Muscle layer of colon (tissue), 2 donors: ENCODE data around the gene C19orf67.

Experiments used
- H3K27ac ChIP-seq: one replicate; pipeline ENCODE4 v1.7.0; 2013; ENCODE audit warnings: low read depth, mild to moderate bottlenecking, low read length, moderate library complexity
- H3K27me3 ChIP-seq, 2 donors: one replicate each; pipeline ENCODE4 v1.7.0; 2013; ENCODE audit warnings: low read length in 2 of 2, mild to moderate bottlenecking in 2 of 2; ENCODE audit not compliant: insufficient read depth in 2 of 2, control insufficient read depth in 1 of 2
- H3K36me3 ChIP-seq: one replicate; pipeline ENCODE4 v1.7.0; 2013; ENCODE audit warnings: mild to moderate bottlenecking, low read length; ENCODE audit not compliant: insufficient read depth
- H3K4me1 ChIP-seq: one replicate; pipeline ENCODE4 v1.7.0; 2013; ENCODE audit warnings: mild to moderate bottlenecking, low read length; ENCODE audit not compliant: insufficient read depth
- H3K4me3 ChIP-seq, 2 donors: one replicate each; pipeline ENCODE4 v1.7.0; 2013; ENCODE audit warnings: low read length in 2 of 2, low read depth in 1 of 2, mild to moderate bottlenecking in 1 of 2, moderate library complexity in 1 of 2
- H3K9ac ChIP-seq: one replicate; pipeline ENCODE4 v1.7.0; 2013; ENCODE audit warnings: low read length
- H3K9me3 ChIP-seq: one replicate; pipeline ENCODE4 v1.7.0; 2013; ENCODE audit warnings: mild to moderate bottlenecking, low read length
- donor health status: abdominal sarcoma.
- donor health status: Adenocarcinoma of cecum.

The C19orf67 gene

DNA sequence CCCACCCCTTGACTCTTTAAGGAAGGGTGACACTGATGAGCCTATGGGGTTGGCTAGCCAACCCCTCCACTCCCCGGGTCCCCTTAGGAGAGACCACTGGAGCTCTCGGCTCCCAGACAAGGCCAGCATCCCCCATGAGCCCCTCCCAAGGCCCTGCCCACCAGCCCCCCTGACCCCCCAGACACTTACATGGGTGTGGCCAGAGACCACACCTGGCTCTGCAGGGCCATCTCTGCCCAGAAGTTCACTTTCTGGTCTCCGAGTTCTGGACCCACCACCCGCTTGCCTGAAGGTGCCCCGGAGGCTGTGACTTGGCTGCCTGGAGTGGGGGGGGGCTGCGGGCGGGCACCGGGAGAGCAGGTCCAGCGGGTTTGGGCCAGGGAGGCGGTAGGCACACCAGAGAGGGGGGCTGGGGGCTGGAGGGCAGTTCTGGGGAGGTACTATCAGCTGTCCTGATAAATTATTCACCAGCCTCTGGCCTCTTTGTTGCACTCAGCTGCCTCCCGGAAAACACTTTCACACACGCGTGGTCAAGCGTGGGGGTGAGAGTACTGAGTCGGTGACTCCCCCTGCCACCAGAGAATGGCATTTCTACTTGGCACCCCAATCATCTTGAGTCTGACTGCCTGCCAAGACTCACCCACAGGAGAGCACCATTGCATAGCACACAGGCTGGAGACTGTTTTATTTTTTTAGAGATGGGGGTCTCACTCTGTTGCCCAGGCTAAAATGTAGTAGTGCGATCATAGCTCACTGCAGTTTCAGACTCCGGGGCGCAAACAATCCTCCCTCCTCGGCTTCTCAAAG, 23.6 kb downstream of the C19orf67 start, which contains the start of gene PALM3:
PALM3 (minus strand) TSS at position 326 of the 807 bp plus-strand sequence; CDS start at position 230, 96 bp downstream.
- Histone ChIP-seq H3K4me3 (no peak within 1 kb of the TSS), H3K27me3 (peaks cover 28 to 36% of the 10 kb centered on the region in 2 donors), H3K27ac (no peak within 1 kb of the TSS), H3K9me3 (no peaks in the 10 kb centered on the region), H3K4me1 (peaks cover 9% of the 10 kb centered on the region), H3K36me3 (no peaks in the 10 kb centered on the region), H3K9ac (no peak within 1 kb of the TSS)

- Histone ChIP-seq H3K27me3 (peaks cover 28 to 36% of the 10 kb centered on the region in 2 donors), H3K4me3 (no peak overlapping the region), H3K9ac (no peak overlapping the region), H3K36me3 (no peaks in the 10 kb centered on the region), H3K4me1 (peaks cover 9% of the 10 kb centered on the region), H3K9me3 (no peaks in the 10 kb centered on the region), H3K27ac (no peak overlapping the region)
Measured at GRCh38 chr19:14061081-14061749, 24.4 kb downstream of the C19orf67 start.

DNA sequence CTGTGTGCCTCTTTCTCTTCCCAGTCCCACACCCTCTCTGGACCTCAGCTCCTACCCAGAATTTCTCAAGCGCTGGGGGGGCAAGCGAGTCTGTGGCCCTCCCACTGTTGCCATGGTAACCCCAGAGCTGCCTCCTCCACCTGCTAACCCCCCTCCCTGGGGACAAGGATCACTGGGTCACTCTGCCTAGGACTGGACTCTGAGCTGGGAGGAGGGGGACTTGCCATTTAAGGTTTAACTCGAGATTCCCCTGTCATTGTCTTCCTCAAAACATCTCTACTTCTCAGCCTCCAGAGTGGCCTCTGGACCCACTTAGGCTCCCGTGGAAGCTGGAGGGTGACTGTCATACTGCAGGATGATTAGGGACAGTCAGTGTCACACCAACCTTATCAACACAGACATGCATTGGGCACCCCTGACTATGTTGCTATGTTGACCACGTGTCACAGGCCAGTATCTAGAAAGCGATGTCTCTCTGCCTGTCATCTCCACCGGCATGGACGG, 25.9 kb downstream of the C19orf67 start:
- Histone ChIP-seq H3K27ac (no peak overlapping the region), H3K4me1 (peaks cover 9% of the 10 kb centered on the region), H3K9me3 (no peaks in the 10 kb centered on the region), H3K9ac (no peak overlapping the region), H3K4me3 (no peak overlapping the region), H3K27me3 (peaks cover 28 to 36% of the 10 kb centered on the region in 2 donors), H3K36me3 (no peaks in the 10 kb centered on the region)

DNA sequence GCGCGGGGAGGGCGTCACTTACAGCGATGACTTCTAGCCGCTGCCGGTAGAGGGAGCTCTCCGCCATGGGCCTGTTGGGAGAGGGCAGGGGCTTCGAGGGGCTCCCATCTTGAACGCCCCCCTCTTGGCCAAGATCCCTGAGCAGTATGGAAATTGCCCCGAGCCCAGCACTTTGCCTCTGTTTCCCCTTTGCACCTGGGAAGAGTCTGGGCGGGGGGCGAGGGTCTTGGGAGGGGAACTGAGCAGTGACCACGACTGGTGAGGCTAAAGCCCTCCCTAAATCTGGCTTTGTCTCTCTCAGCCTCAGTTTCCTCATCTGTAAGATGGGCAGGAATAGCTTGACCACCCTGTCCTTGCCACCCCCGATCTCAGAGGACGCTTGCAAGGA, 26.5 kb downstream of the C19orf67 start:
- Histone ChIP-seq H3K27ac (no peak overlapping the region), H3K4me1 (peaks cover 9% of the 10 kb centered on the region), H3K4me3 (no peak overlapping the region), H3K9ac (no peak overlapping the region), H3K36me3 (no peaks in the 10 kb centered on the region), H3K27me3 (peaks cover 28 to 36% of the 10 kb centered on the region in 2 donors), H3K9me3 (no peaks in the 10 kb centered on the region)

DNA sequence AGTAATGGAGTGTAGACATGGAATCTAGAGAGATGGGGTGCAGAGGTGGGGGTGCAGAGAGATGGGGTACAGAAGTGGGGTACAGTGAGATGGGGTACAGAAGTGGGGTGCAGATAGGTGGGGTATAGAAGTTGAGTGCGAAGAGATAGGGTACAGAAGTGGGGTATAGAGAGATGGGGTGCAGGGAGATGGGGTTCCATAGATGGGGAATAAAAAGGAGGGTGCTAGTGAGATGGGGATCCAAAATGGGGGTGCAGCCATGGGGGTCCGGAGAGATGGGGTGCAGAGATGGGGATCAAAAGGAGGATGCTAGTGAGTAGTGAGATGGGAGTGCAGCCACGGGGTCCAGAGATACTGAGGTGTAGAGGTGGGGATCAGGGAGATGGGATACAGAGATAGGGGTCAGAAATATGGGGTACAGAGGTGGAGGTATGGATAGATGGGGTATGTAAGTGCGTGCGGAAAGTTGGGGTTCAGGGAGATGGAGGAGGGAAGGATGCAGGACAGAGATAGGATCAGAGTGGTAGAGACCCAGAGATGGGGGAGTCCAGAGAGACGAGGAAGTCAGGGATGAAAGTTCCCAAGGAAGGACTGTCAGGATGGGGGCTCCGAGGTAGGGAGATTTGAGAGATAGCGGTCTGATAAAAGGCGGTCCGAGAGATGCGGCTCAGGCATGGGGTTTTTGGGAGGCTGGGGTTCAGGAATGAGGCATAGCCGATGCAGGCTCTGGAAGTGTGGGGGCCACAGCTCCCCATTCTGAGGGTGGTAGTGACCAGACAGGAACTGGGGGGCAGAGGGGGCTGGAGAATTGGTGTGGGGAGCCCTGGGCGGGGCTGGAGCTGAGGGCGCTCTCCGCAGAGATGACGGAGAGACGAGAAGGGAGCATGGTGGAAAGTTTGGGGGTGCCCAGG, 27.1 kb downstream of the C19orf67 start:
- Histone ChIP-seq H3K9me3 (no peaks in the 10 kb centered on the region), H3K27ac (no peak overlapping the region), H3K27me3 (peaks cover 28 to 36% of the 10 kb centered on the region in 2 donors), H3K9ac (no peak overlapping the region), H3K36me3 (no peaks in the 10 kb centered on the region), H3K4me1 (peaks cover 9% of the 10 kb centered on the region), H3K4me3 (no peak overlapping the region)

DNA sequence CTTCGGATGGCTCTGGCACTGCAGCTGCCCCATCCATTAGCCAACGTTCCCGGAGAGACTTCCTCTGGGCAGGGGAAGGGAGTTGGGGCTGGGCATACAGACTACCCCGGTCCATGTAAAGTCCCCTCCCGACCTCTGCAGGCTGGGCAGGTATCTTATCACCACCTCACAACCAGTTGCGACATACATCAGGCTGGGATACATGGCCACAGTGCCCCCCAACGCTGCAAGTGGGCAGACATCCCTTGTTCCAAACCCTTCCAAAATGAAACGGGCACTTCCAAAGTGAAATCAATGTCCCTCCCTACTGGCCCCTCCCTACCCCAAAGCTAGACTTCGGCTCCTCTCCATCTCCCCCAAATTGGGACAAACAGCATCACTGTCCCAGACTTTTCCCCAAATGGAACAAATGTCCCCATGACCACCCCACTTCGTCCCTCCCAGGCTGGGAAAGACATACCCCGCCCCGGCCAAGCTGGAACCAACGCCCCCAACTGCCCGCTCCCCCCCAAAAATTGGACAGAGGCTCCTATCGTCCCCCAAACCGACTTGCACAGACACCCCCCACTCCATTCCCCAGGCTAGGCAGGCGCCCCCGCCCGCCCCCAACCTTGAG, 28.7 kb downstream of the C19orf67 start:
- no peak overlapping the region for H3K27ac ChIP-seq
- no peaks in the 10 kb centered on the region for H3K36me3 ChIP-seq
- H3K4me3 ChIP-seq, result no peak overlapping the region
- H3K9ac ChIP-seq, result no peak overlapping the region
- H3K9me3 ChIP-seq, result peaks cover 7% of the 10 kb centered on the region
- H3K4me1 ChIP-seq, result peaks cover 9% of the 10 kb centered on the region
- peaks cover 28 to 34% of the 10 kb centered on the region in 2 donors for H3K27me3 ChIP-seq

- Histone ChIP-seq H3K27me3 (peaks cover 28% of the 10 kb centered on the region in 2 donors), H3K4me3 (no peak overlapping the region), H3K4me1 (peaks cover 9% of the 10 kb centered on the region), H3K36me3 (no peaks in the 10 kb centered on the region), H3K9me3 (peaks cover 7% of the 10 kb centered on the region), H3K9ac (no peak overlapping the region), H3K27ac (no peak overlapping the region)
Measured at GRCh38 chr19:14056069-14056666, 29.4 kb downstream of the C19orf67 start.

- Histone ChIP-seq H3K36me3 (no peaks in the 10 kb centered on the region), H3K9me3 (peaks cover 7% of the 10 kb centered on the region), H3K4me3 (no peak overlapping the region), H3K27me3 (peaks cover 24 to 27% of the 10 kb centered on the region in 2 donors), H3K4me1 (peaks cover 9% of the 10 kb centered on the region), H3K27ac (no peak overlapping the region), H3K9ac (no peak overlapping the region)
Measured at GRCh38 chr19:14055396-14055795, 30.2 kb downstream of the C19orf67 start.

- H3K4me3 ChIP-seq, result no peak overlapping the region
Measured at GRCh38 chr19:14054721-14055120, 30.9 kb downstream of the C19orf67 start.

DNA sequence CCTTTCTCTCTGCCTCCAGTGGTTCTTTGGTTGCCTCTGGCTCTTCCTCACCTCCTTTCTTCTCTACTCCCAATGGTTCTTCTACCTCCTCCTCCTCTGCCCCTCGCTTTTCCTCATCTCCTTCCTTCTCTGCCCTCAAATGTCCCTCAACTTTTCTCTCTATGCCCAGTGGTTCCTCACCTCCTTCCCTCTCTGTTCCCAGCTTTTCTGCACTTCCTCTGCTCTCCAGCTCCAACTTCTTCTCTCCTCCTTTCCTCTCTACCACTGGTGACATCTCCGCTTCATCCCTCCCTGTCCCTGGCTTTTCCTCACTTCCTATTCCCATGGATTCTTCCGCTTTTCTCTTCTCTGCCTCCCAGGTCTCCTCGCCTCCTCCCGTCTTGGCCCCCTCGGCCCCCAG, 31.5 kb downstream of the C19orf67 start:
- Histone ChIP-seq H3K9ac (no peak overlapping the region), H3K4me1 (peaks cover 9% of the 10 kb centered on the region), H3K27me3 (peaks cover 14 to 15% of the 10 kb centered on the region in 2 donors), H3K4me3 (no peak overlapping the region), H3K9me3 (peaks cover 7% of the 10 kb centered on the region), H3K36me3 (no peaks in the 10 kb centered on the region), H3K27ac (no peak overlapping the region)

More at GRCh38 chr19:14054721-14055120, 30.9 kb downstream of the C19orf67 start:
- Histone ChIP-seq H3K27me3 (peaks cover 20% of the 10 kb centered on the region in 2 donors), H3K9me3 (peaks cover 7% of the 10 kb centered on the region), H3K4me1 (peaks cover 9% of the 10 kb centered on the region), H3K36me3 (no peaks in the 10 kb centered on the region), H3K9ac (no peak overlapping the region), H3K27ac (no peak overlapping the region)
